HepG2 (cell line): ENCODE data around the gene ARMC5. TPM values are rescaled to one million over a fixed set of nuclear protein-coding genes. Genes with fewer than 3 reads are reported as not detected.

Experiments used
- CEBPB ChIP-seq: IDR thresholded peaks from 2 replicates; pipeline ENCODE4 v1.6.1; 2011; ENCODE audit warnings: low read depth, low read length, improper control_type of control experiment, borderline replicate concordance
- ELF3 ChIP-seq: IDR thresholded peaks from 2 replicates; pipeline ENCODE4 v1.6.1; 2016; ENCODE audit warnings: missing genetic modification reagents, missing compliant biosample characterization
- HDAC6 ChIP-seq: fragments of 200-600 bp; sonication (generic); IDR thresholded peaks from 2 replicates; pipeline ENCODE4 v1.7.0; 2017; ENCODE audit warnings: mild to moderate bottlenecking, antibody characterized with exemption, low read length, low read depth
- HNRNPLL ChIP-seq: fragments of 200-400 bp; formaldehyde crosslinking; IDR thresholded peaks from 2 replicates; pipeline ENCODE4 v1.6.1; 2017; ENCODE audit warnings: mild to moderate bottlenecking, low read depth, low read length; ENCODE audit not compliant: poor library complexity, severe bottlenecking
- JARID2 ChIP-seq: sonication (generic); formaldehyde crosslinking; IDR thresholded peaks from 2 replicates; pipeline ENCODE4 v1.8.1; 2023; ENCODE audit warnings: missing genetic modification reagents, inconsistent platforms; ENCODE audit not compliant: insufficient replicate concordance
- JUN ChIP-seq: sonication (generic); formaldehyde crosslinking; IDR thresholded peaks from 2 replicates; pipeline ENCODE4 v1.4.0; 2020; ENCODE audit warnings: mild to moderate bottlenecking, missing genetic modification reagents
- MEF2D ChIP-seq: sonication (generic); formaldehyde crosslinking; IDR thresholded peaks from 2 replicates; pipeline ENCODE4 v1.5.1; 2020; ENCODE audit warnings: mild to moderate bottlenecking, missing genetic modification reagents
- MTF1 ChIP-seq: sonication (generic); formaldehyde crosslinking; IDR thresholded peaks from 2 replicates; pipeline ENCODE4 v1.5.0; 2020; ENCODE audit warnings: missing genetic modification reagents
- NCOA5 ChIP-seq: sonication (generic); formaldehyde crosslinking; IDR thresholded peaks from 2 replicates; pipeline ENCODE4 v1.4.0; 2020; ENCODE audit warnings: missing genetic modification reagents
- NFATC3 ChIP-seq: sonication (generic); formaldehyde crosslinking; IDR thresholded peaks from 2 replicates; pipeline ENCODE4 v1.5.1; 2020; ENCODE audit warnings: mild to moderate bottlenecking, missing genetic modification reagents
- RAD51 ChIP-seq: fragments of 450-650 bp; IDR thresholded peaks from 2 replicates; pipeline ENCODE4 v1.6.1; 2016; ENCODE audit warnings: borderline replicate concordance
- SMARCC2 ChIP-seq: fragments of 450-650 bp; IDR thresholded peaks from 2 replicates; pipeline ENCODE4 v1.6.1; 2017; ENCODE audit warnings: antibody characterized with exemption, mild to moderate bottlenecking
- YEATS2 ChIP-seq: sonication (generic); formaldehyde crosslinking; IDR thresholded peaks from 2 replicates; pipeline ENCODE4 v1.4.0; 2020; ENCODE audit warnings: missing genetic modification reagents, borderline replicate concordance
- ZFP36L2 ChIP-seq: sonication (generic); formaldehyde crosslinking; IDR thresholded peaks from 2 replicates; pipeline ENCODE4 v1.4.0; 2020; ENCODE audit warnings: missing genetic modification reagents
- ZNF34 ChIP-seq: sonication (generic); formaldehyde crosslinking; IDR thresholded peaks from 2 replicates; pipeline ENCODE4 v1.4.0; 2020; ENCODE audit warnings: mild to moderate bottlenecking, missing genetic modification reagents, borderline replicate concordance
- ZNF709 ChIP-seq: sonication (generic); formaldehyde crosslinking; IDR thresholded peaks from 2 replicates; pipeline ENCODE4 v1.5.0; 2020; ENCODE audit warnings: mild to moderate bottlenecking, missing genetic modification reagents
- ZNF816 ChIP-seq: sonication (generic); formaldehyde crosslinking; IDR thresholded peaks from 2 replicates; pipeline ENCODE4 v1.8.0; 2022; ENCODE audit warnings: missing genetic modification reagents, mild to moderate bottlenecking, borderline replicate concordance
- ZSCAN31 ChIP-seq: sonication (generic); formaldehyde crosslinking; IDR thresholded peaks from 2 replicates; pipeline ENCODE4 v1.5.0; 2020; ENCODE audit warnings: low read depth, mild to moderate bottlenecking, missing genetic modification reagents
- polyA plus RNA-seq, 8 experiments: library from polyadenylated mRNA; depleted of rRNA in 3 of 8; stranded (reverse) in 7 of 8; unstranded in 1 of 8; fragments of >200 nt; fragmentation: Illumina TruSeq in 4 of 8; extraction: Trizol in 4 of 8; gene quantifications; 2 replicates each; pipeline versions ENCODE4 v1.2.1 to v1.2.3, GENCODE V29; 2011 to 2016; ENCODE audit warnings: low read depth in 4 of 8, missing spikeins in 1 of 8, mixed read lengths in 1 of 8; ENCODE audit not compliant: insufficient read depth in 1 of 8
- total RNA-seq, 5 experiments: library from RNA; depleted of rRNA; stranded (reverse); fragments of >200 nt; fragmentation: Illumina TruSeq; extraction: Trizol; gene quantifications; 2 replicates each; pipeline ENCODE4 v1.2.3, GENCODE V29; 2016; ENCODE audit warnings: low read depth in 1 of 5
- TF ChIP-seq, protein P1 (sequence below): sonication (generic); formaldehyde crosslinking; IDR thresholded peaks from 2 replicates; pipeline ENCODE4 v1.8.0; 2022; ENCODE audit warnings: mild to moderate bottlenecking, missing genetic modification reagents; ENCODE audit not compliant: insufficient replicate concordance
- TF ChIP-seq, protein P2 (sequence below): sonication (generic); formaldehyde crosslinking; IDR thresholded peaks from 2 replicates; pipeline ENCODE4 v1.5.1; 2020; ENCODE audit warnings: mild to moderate bottlenecking, moderate library complexity, missing genetic modification reagents

Gene ARMC5
- total and polyA plus RNA-seq, 2 of the 13 experiments (the other 11 are each of a cell fraction or from before 2014, with no cell fraction given) = 10.8 to 22.3 TPM

GRCh38 chr16:31507929-31508705, 48.8 kb downstream of the ARMC5 start, which contains the start of gene RUSF1 (continued):
- no peak for TF ChIP-seq HDAC6
- TF ChIP-seq JUN (CRISPR knock-in tag) = 0 out of 2 replicates have a peak, but pooled peaks have one; percentile 41
- TF ChIP-seq MEF2D (CRISPR knock-in tag) = peak; percentile 89
- peak; percentile 94 for TF ChIP-seq ZNF709 (CRISPR knock-in tag)
- TF ChIP-seq MTF1 (CRISPR knock-in tag) = peak; percentile 34; the same call in 1 of the 2 replicates
- peak; percentile 94 for TF ChIP-seq HNRNPLL
- TF ChIP-seq NFATC3 = no peak; the same call in 1 of the 2 replicates
- 0 out of 2 replicates have a peak, but pooled peaks have one; percentile 68 for TF ChIP-seq ZFP36L2
- no peak for TF ChIP-seq NCOA5 (CRISPR knock-in tag)
- no peak for TF ChIP-seq ZNF816
- no peak for TF ChIP-seq CEBPB
- peak; percentile 95; the same call in 1 of the 2 replicates for TF ChIP-seq ZNF34 (CRISPR knock-in tag)
- TF ChIP-seq JARID2 = no peak
- TF ChIP-seq ZSCAN31 (CRISPR knock-in tag) = peak; percentile 100
- no peak for TF ChIP-seq SMARCC2
- TF ChIP-seq, protein P1, sequence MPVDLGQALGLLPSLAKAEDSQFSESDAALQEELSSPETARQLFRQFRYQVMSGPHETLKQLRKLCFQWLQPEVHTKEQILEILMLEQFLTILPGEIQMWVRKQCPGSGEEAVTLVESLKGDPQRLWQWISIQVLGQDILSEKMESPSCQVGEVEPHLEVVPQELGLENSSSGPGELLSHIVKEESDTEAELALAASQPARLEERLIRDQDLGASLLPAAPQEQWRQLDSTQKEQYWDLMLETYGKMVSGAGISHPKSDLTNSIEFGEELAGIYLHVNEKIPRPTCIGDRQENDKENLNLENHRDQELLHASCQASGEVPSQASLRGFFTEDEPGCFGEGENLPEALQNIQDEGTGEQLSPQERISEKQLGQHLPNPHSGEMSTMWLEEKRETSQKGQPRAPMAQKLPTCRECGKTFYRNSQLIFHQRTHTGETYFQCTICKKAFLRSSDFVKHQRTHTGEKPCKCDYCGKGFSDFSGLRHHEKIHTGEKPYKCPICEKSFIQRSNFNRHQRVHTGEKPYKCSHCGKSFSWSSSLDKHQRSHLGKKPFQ (CRISPR knock-in tag) = peak; percentile 92
- peak; percentile 93; the same call in 1 of the 2 replicates for TF ChIP-seq ELF3 (CRISPR knock-in tag)
- TF ChIP-seq RAD51 = no peak
- TF ChIP-seq YEATS2 (CRISPR knock-in tag) = peak; percentile 97
- TF ChIP-seq, protein P2, sequence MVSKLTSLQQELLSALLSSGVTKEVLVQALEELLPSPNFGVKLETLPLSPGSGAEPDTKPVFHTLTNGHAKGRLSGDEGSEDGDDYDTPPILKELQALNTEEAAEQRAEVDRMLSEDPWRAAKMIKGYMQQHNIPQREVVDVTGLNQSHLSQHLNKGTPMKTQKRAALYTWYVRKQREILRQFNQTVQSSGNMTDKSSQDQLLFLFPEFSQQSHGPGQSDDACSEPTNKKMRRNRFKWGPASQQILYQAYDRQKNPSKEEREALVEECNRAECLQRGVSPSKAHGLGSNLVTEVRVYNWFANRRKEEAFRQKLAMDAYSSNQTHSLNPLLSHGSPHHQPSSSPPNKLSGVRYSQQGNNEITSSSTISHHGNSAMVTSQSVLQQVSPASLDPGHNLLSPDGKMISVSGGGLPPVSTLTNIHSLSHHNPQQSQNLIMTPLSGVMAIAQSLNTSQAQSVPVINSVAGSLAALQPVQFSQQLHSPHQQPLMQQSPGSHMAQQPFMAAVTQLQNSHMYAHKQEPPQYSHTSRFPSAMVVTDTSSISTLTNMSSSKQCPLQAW (CRISPR knock-in tag) = peak; percentile 93
